HepG2 (cell line): Measurements from ENCODE around the gene NEDD8. TPM values are rescaled to one million over a fixed set of nuclear protein-coding genes. Genes with fewer than 3 reads are reported as not detected.

Source experiments
- ARID2 ChIP-seq: sonication (generic); formaldehyde crosslinking; IDR thresholded peaks from 2 replicates; pipeline ENCODE4 v1.8.1; 2022; ENCODE audit warnings: mild to moderate bottlenecking, missing genetic modification reagents, borderline replicate concordance
- BRD4 ChIP-seq: sonication (generic); formaldehyde crosslinking; IDR thresholded peaks from 2 replicates; pipeline ENCODE4 v1.4.0; 2020; ENCODE audit warnings: missing genetic modification reagents
- ETV6 ChIP-seq: sonication (generic); formaldehyde crosslinking; conservative IDR thresholded peaks from 2 replicates; pipeline ENCODE4 v1.4.0; 2020; ENCODE audit warnings: missing genetic modification reagents
- FOSL1 ChIP-seq: sonication (generic); formaldehyde crosslinking; IDR thresholded peaks from 2 replicates; pipeline ENCODE4 v1.9.0; 2021; ENCODE audit warnings: missing genetic modification reagents, borderline replicate concordance
- IRX3 ChIP-seq: sonication (generic); formaldehyde crosslinking; IDR thresholded peaks from 2 replicates; pipeline ENCODE4 v1.8.1; 2023; ENCODE audit warnings: mild to moderate bottlenecking, low read depth, missing genetic modification reagents, borderline replicate concordance
- KDM3A ChIP-seq: IDR thresholded peaks from 2 replicates; pipeline ENCODE4 v1.6.1; 2018; ENCODE audit warnings: low read depth, missing compliant biosample characterization
- NAIF1 ChIP-seq: sonication (generic); formaldehyde crosslinking; IDR thresholded peaks from 2 replicates; pipeline ENCODE4 v1.5.0; 2020; ENCODE audit warnings: mild to moderate bottlenecking, missing genetic modification reagents, borderline replicate concordance
- SIX1 ChIP-seq: sonication (generic); formaldehyde crosslinking; IDR thresholded peaks from 2 replicates; pipeline ENCODE4 v1.4.0; 2020; ENCODE audit warnings: missing genetic modification reagents, borderline replicate concordance
- SRF ChIP-seq: IDR thresholded peaks from 2 replicates; pipeline ENCODE4 v1.6.1; 2011; ENCODE audit warnings: mild to moderate bottlenecking, low read depth, low read length, moderate library complexity
- YEATS2 ChIP-seq: sonication (generic); formaldehyde crosslinking; IDR thresholded peaks from 2 replicates; pipeline ENCODE4 v1.4.0; 2020; ENCODE audit warnings: missing genetic modification reagents, borderline replicate concordance
- ZBTB8A ChIP-seq: sonication (generic); formaldehyde crosslinking; IDR thresholded peaks from 2 replicates; pipeline ENCODE4 v1.4.0; 2020; ENCODE audit warnings: mild to moderate bottlenecking, low read depth, missing genetic modification reagents, borderline replicate concordance
- ZKSCAN1 ChIP-seq: fragments of 150-350 bp; IDR thresholded peaks from 2 replicates; pipeline ENCODE4 v1.6.1; 2014; ENCODE audit warnings: low read length
- ZKSCAN8 ChIP-seq: IDR thresholded peaks from 2 replicates; pipeline ENCODE4 v1.6.1; 2016; ENCODE audit warnings: borderline replicate concordance, missing genetic modification reagents, missing compliant biosample characterization
- ZNF230 ChIP-seq: sonication (generic); formaldehyde crosslinking; IDR thresholded peaks from 2 replicates; pipeline ENCODE4 v1.4.0; 2020; ENCODE audit warnings: mild to moderate bottlenecking, missing genetic modification reagents
- ZNF446 ChIP-seq: sonication (generic); formaldehyde crosslinking; IDR thresholded peaks from 2 replicates; pipeline ENCODE4 v1.5.0; 2020; ENCODE audit warnings: mild to moderate bottlenecking, missing genetic modification reagents
- ZNF460 ChIP-seq: sonication (generic); formaldehyde crosslinking; IDR thresholded peaks from 2 replicates; pipeline ENCODE4 v1.5.1; 2020; ENCODE audit warnings: missing genetic modification reagents, mild to moderate bottlenecking, borderline replicate concordance
- ZNF564 ChIP-seq: sonication (generic); formaldehyde crosslinking; IDR thresholded peaks from 2 replicates; pipeline ENCODE4 v1.8.1; 2023; ENCODE audit warnings: mild to moderate bottlenecking, missing genetic modification reagents
- ZNF569 ChIP-seq: sonication (generic); formaldehyde crosslinking; IDR thresholded peaks from 2 replicates; pipeline ENCODE4 v1.5.0; 2020; ENCODE audit warnings: mild to moderate bottlenecking, missing genetic modification reagents, moderate library complexity, borderline replicate concordance
- ZSCAN25 ChIP-seq: sonication (generic); formaldehyde crosslinking; IDR thresholded peaks from 2 replicates; pipeline ENCODE4 v1.8.0; 2022; ENCODE audit warnings: mild to moderate bottlenecking, missing genetic modification reagents
- polyA plus RNA-seq, 8 experiments: library from polyadenylated mRNA; depleted of rRNA in 3 of 8; stranded (reverse) in 7 of 8; unstranded in 1 of 8; fragments of >200 nt; fragmentation: Illumina TruSeq in 4 of 8; extraction: Trizol in 4 of 8; gene quantifications; 2 replicates each; pipeline versions ENCODE4 v1.2.1 to v1.2.3, GENCODE V29; 2011 to 2016; ENCODE audit warnings: low read depth in 4 of 8, missing spikeins in 1 of 8, mixed read lengths in 1 of 8; ENCODE audit not compliant: insufficient read depth in 1 of 8
- total RNA-seq, 5 experiments: library from RNA; depleted of rRNA; stranded (reverse); fragments of >200 nt; fragmentation: Illumina TruSeq; extraction: Trizol; gene quantifications; 2 replicates each; pipeline ENCODE4 v1.2.3, GENCODE V29; 2016; ENCODE audit warnings: low read depth in 1 of 5
- TF ChIP-seq, protein P1 (sequence below): sonication (generic); formaldehyde crosslinking; IDR thresholded peaks from 2 replicates; pipeline ENCODE4 v1.5.0; 2020; ENCODE audit warnings: missing genetic modification reagents
- TF ChIP-seq, protein P2 (sequence below): sonication (generic); formaldehyde crosslinking; IDR thresholded peaks from 2 replicates; pipeline ENCODE4 v1.8.0; 2022; ENCODE audit warnings: missing genetic modification reagents, low read depth, mild to moderate bottlenecking, borderline replicate concordance
- TF ChIP-seq, protein P3 (sequence below): IDR thresholded peaks from 2 replicates; pipeline ENCODE4 v1.6.1; 2016; ENCODE audit warnings: control low read depth
- TF ChIP-seq, protein P4 (sequence below): sonication (generic); formaldehyde crosslinking; IDR thresholded peaks from 2 replicates; pipeline ENCODE4 v1.5.0; 2020; ENCODE audit warnings: mild to moderate bottlenecking, missing genetic modification reagents, moderate library complexity
- TF ChIP-seq, protein P5 (sequence below): sonication (generic); formaldehyde crosslinking; IDR thresholded peaks from 2 replicates; pipeline ENCODE4 v1.4.0; 2020; ENCODE audit warnings: missing genetic modification reagents

The NEDD8 gene
- total and polyA plus RNA-seq, 2 of the 13 experiments (the other 11 are each of a cell fraction or from before 2014, with no cell fraction given), result 535 to 713 TPM

GRCh38 chr14:24273422-24273998 is 41.3 kb upstream of the NEDD8 start (continued):
- TF ChIP-seq ZSCAN25 (CRISPR knock-in tag) (0 out of 2 replicates have a peak, but pooled peaks have one; percentile 12), BRD4 (no peak), ZNF564 (no peak), ZNF569 (no peak), ZNF230 (0 out of 2 replicates have a peak, but pooled peaks have one; percentile 65), SIX1 (CRISPR knock-in tag) (no peak), NAIF1 (CRISPR knock-in tag) (no peak), ZNF446 (CRISPR knock-in tag) (no peak), YEATS2 (CRISPR knock-in tag) (no peak), KDM3A (CRISPR knock-in tag) (no peak), ZBTB8A (CRISPR knock-in tag) (0 out of 2 replicates have a peak, but pooled peaks have one; percentile 35), ZNF460 (CRISPR knock-in tag) (no peak), ETV6 (CRISPR knock-in tag) (no peak), ARID2 (CRISPR knock-in tag) (no peak), ZKSCAN8 (CRISPR knock-in tag) (no peak), SRF (no peak), ZKSCAN1 (no peak), IRX3 (CRISPR knock-in tag) (no peak), FOSL1 (no peak)
- TF ChIP-seq, protein P1, sequence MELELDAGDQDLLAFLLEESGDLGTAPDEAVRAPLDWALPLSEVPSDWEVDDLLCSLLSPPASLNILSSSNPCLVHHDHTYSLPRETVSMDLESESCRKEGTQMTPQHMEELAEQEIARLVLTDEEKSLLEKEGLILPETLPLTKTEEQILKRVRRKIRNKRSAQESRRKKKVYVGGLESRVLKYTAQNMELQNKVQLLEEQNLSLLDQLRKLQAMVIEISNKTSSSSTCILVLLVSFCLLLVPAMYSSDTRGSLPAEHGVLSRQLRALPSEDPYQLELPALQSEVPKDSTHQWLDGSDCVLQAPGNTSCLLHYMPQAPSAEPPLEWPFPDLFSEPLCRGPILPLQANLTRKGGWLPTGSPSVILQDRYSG, result no peak
- TF ChIP-seq, protein P2, sequence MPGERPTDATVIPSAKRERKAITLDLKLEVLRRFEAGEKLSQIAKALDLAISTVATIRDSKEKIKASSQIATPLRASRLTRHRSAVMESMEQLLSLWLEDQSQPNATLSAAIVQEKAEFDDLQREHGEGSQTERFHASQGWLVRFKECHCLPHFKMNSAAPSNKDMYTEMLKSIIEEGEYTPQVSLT (CRISPR knock-in tag), result no peak
- TF ChIP-seq, protein P3, sequence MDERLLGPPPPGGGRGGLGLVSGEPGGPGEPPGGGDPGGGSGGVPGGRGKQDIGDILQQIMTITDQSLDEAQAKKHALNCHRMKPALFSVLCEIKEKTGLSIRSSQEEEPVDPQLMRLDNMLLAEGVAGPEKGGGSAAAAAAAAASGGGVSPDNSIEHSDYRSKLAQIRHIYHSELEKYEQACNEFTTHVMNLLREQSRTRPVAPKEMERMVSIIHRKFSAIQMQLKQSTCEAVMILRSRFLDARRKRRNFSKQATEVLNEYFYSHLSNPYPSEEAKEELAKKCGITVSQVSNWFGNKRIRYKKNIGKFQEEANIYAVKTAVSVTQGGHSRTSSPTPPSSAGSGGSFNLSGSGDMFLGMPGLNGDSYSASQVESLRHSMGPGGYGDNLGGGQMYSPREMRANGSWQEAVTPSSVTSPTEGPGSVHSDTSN, result no peak
- TF ChIP-seq, protein P4, sequence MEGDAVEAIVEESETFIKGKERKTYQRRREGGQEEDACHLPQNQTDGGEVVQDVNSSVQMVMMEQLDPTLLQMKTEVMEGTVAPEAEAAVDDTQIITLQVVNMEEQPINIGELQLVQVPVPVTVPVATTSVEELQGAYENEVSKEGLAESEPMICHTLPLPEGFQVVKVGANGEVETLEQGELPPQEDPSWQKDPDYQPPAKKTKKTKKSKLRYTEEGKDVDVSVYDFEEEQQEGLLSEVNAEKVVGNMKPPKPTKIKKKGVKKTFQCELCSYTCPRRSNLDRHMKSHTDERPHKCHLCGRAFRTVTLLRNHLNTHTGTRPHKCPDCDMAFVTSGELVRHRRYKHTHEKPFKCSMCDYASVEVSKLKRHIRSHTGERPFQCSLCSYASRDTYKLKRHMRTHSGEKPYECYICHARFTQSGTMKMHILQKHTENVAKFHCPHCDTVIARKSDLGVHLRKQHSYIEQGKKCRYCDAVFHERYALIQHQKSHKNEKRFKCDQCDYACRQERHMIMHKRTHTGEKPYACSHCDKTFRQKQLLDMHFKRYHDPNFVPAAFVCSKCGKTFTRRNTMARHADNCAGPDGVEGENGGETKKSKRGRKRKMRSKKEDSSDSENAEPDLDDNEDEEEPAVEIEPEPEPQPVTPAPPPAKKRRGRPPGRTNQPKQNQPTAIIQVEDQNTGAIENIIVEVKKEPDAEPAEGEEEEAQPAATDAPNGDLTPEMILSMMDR (CRISPR knock-in tag), result peak; percentile 41; the same call in 1 of the 2 replicates
- TF ChIP-seq, protein P5, sequence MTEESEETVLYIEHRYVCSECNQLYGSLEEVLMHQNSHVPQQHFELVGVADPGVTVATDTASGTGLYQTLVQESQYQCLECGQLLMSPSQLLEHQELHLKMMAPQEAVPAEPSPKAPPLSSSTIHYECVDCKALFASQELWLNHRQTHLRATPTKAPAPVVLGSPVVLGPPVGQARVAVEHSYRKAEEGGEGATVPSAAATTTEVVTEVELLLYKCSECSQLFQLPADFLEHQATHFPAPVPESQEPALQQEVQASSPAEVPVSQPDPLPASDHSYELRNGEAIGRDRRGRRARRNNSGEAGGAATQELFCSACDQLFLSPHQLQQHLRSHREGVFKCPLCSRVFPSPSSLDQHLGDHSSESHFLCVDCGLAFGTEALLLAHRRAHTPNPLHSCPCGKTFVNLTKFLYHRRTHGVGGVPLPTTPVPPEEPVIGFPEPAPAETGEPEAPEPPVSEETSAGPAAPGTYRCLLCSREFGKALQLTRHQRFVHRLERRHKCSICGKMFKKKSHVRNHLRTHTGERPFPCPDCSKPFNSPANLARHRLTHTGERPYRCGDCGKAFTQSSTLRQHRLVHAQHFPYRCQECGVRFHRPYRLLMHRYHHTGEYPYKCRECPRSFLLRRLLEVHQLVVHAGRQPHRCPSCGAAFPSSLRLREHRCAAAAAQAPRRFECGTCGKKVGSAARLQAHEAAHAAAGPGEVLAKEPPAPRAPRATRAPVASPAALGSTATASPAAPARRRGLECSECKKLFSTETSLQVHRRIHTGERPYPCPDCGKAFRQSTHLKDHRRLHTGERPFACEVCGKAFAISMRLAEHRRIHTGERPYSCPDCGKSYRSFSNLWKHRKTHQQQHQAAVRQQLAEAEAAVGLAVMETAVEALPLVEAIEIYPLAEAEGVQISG (CRISPR knock-in tag), result no peak; the same call in 1 of the 2 replicates
